H9 (cell line): ENCODE measurements around the gene FOXF1. TPM values are rescaled to one million over a fixed set of nuclear protein-coding genes. Genes with fewer than 3 reads are reported as not detected.

ENCODE experiments used
- DNase-seq: peaks from one replicate; pipeline ENCODE4 v3.0.0-alpha.2; 2017
- H2AFZ ChIP-seq: one replicate; pipeline ENCODE4 v1.6.1; 2013; ENCODE audit warnings: mild to moderate bottlenecking, low read length, control low read depth, moderate library complexity
- H2AK5ac ChIP-seq: 2 replicates; pipeline ENCODE4 v1.6.1; 2013; ENCODE audit warnings: low read length, control low read depth, mixed read lengths; ENCODE audit not compliant: insufficient read length
- H2BK120ac ChIP-seq: one replicate; pipeline ENCODE4 v1.6.1; 2013; ENCODE audit warnings: low read depth, mild to moderate bottlenecking, low read length, control low read depth, inconsistent platforms; ENCODE audit not compliant: poor library complexity, severe bottlenecking
- H2BK12ac ChIP-seq: 2 replicates; pipeline ENCODE4 v1.6.1; 2013; ENCODE audit warnings: low read length, control low read depth, mixed read lengths, low read depth; ENCODE audit not compliant: insufficient read length
- H2BK15ac ChIP-seq: 2 replicates; pipeline ENCODE4 v1.6.1; 2013; ENCODE audit warnings: low read depth, low read length, control low read depth
- H2BK20ac ChIP-seq: one replicate; pipeline ENCODE4 v1.6.1; 2013; ENCODE audit warnings: low read depth, mild to moderate bottlenecking, low read length, control low read depth, inconsistent platforms; ENCODE audit not compliant: poor library complexity, severe bottlenecking
- H2BK5ac ChIP-seq: 2 replicates; pipeline ENCODE4 v1.6.1; 2013; ENCODE audit warnings: low read length, control low read depth, mixed read lengths; ENCODE audit not compliant: insufficient read length
- H3K14ac ChIP-seq: 2 replicates; pipeline ENCODE4 v1.6.1; 2013; ENCODE audit warnings: low read length, control low read depth; ENCODE audit not compliant: insufficient read depth
- H3K18ac ChIP-seq: 2 replicates; pipeline ENCODE4 v1.6.1; 2013; ENCODE audit warnings: low read depth, mild to moderate bottlenecking, mixed read lengths, low read length, control low read depth; ENCODE audit not compliant: insufficient read length
- H3K23ac ChIP-seq: 2 replicates; pipeline ENCODE4 v1.6.1; 2013; ENCODE audit warnings: low read length, control low read depth, mixed read lengths, low read depth; ENCODE audit not compliant: insufficient read length
- H3K23me2 ChIP-seq: 2 replicates; pipeline ENCODE4 v1.6.1; 2013; ENCODE audit warnings: low read depth, mild to moderate bottlenecking, mixed read lengths, low read length, control low read depth; ENCODE audit not compliant: insufficient read length, poor library complexity, severe bottlenecking
- H3K27ac ChIP-seq: 2 replicates; pipeline ENCODE4 v1.5.1; 2013; ENCODE audit warnings: low read length, control low read depth, mixed read lengths, low read depth; ENCODE audit not compliant: insufficient read length
- H3K27me3 ChIP-seq: 2 replicates; pipeline ENCODE4 v1.6.1; 2013; ENCODE audit warnings: low read length, control low read depth, inconsistent platforms; ENCODE audit not compliant: insufficient read depth
- H3K4ac ChIP-seq: 2 replicates; pipeline ENCODE4 v1.6.1; 2013; ENCODE audit warnings: low read depth, mild to moderate bottlenecking, control low read depth, inconsistent platforms, low read length, moderate library complexity
- H3K4me1 ChIP-seq: 2 replicates; pipeline ENCODE4 v1.6.1; 2013; ENCODE audit warnings: low read length, control low read depth, inconsistent platforms; ENCODE audit not compliant: insufficient read depth
- H3K4me2 ChIP-seq: 2 replicates; pipeline ENCODE4 v1.6.1; 2013; ENCODE audit warnings: low read length, control low read depth, mixed read lengths; ENCODE audit not compliant: insufficient read length, insufficient read depth
- H3K56ac ChIP-seq: 2 replicates; pipeline ENCODE4 v1.6.1; 2013; ENCODE audit warnings: low read depth, mild to moderate bottlenecking, mixed read lengths, low read length, control low read depth; ENCODE audit not compliant: insufficient read length
- H3K79me1 ChIP-seq: 2 replicates; pipeline ENCODE4 v1.6.1; 2013; ENCODE audit warnings: low read depth, mild to moderate bottlenecking, moderate library complexity, low read length, control low read depth, inconsistent platforms; ENCODE audit not compliant: insufficient read depth, poor library complexity, severe bottlenecking
- H3K79me2 ChIP-seq: 2 replicates; pipeline ENCODE4 v1.6.1; 2013; ENCODE audit warnings: low read length, control low read depth, inconsistent platforms; ENCODE audit not compliant: insufficient read depth
- H3K9ac ChIP-seq: 2 replicates; pipeline ENCODE4 v1.6.1; 2013; ENCODE audit warnings: low read length, control low read depth, mixed read lengths; ENCODE audit not compliant: insufficient read length; ENCODE audit errors: extremely low read depth
- H3K9me3 ChIP-seq: one replicate; pipeline ENCODE4 v1.6.1; 2013; ENCODE audit warnings: low read depth, low read length, inconsistent platforms; ENCODE audit not compliant: control insufficient read depth
- H3T11ph ChIP-seq: one replicate; pipeline ENCODE4 v1.6.1; 2013; ENCODE audit warnings: mild to moderate bottlenecking, low read length, control low read depth, inconsistent platforms
- H4K20me1 ChIP-seq: one replicate; pipeline ENCODE4 v1.6.1; 2013; ENCODE audit not compliant: control insufficient read depth, insufficient read length, insufficient read depth
- H4K5ac ChIP-seq: 2 replicates; pipeline ENCODE4 v1.6.1; 2013; ENCODE audit warnings: low read depth, mild to moderate bottlenecking, mixed read lengths, low read length, control low read depth; ENCODE audit not compliant: insufficient read length
- H4K8ac ChIP-seq: replicated peaks from 2 replicates; pipeline ENCODE4 v1.6.1; 2013; ENCODE audit warnings: low read length, control low read depth, mixed read lengths, low read depth; ENCODE audit not compliant: insufficient read length
- H4K91ac ChIP-seq: 2 replicates; pipeline ENCODE4 v1.6.1; 2013; ENCODE audit warnings: low read depth, mild to moderate bottlenecking, moderate library complexity, mixed read lengths, low read length, control low read depth; ENCODE audit not compliant: insufficient read length
- H3K27ac Mint-ChIP-seq, 3 experiments: 2 replicates in 2 of 3; 3 replicates in 1 of 3; pipeline ENCODE4 v1.8.0; 2020 to 2021; ENCODE audit warnings: mixed read lengths in 3 of 3, mild to moderate bottlenecking in 1 of 3, moderate library complexity in 1 of 3
- H3K27me3 Mint-ChIP-seq: 2 replicates; pipeline ENCODE4 v1.8.0; 2021; ENCODE audit warnings: low read depth, mild to moderate bottlenecking, moderate library complexity, mixed read lengths
- H3K36me3 Mint-ChIP-seq, 3 experiments: 2 replicates in 2 of 3; 3 replicates in 1 of 3; pipeline ENCODE4 v1.8.0; 2020 to 2021; ENCODE audit warnings: low read depth in 3 of 3, mixed read lengths in 3 of 3; ENCODE audit not compliant: insufficient read depth in 1 of 3
- H3K4me1 Mint-ChIP-seq, 2 experiments: 2 replicates each; pipeline ENCODE4 v1.8.0; 2020; ENCODE audit warnings: mixed read lengths in 2 of 2
- H3K4me3 Mint-ChIP-seq, 2 experiments: 2 replicates in 1 of 2; 3 replicates in 1 of 2; pipeline ENCODE4 v1.8.0; 2020 to 2021; ENCODE audit warnings: mild to moderate bottlenecking in 2 of 2, mixed read lengths in 2 of 2, moderate library complexity in 1 of 2
- H3K9me3 Mint-ChIP-seq, 2 experiments: 2 replicates in 1 of 2; 3 replicates in 1 of 2; pipeline ENCODE4 v1.8.0; 2020; ENCODE audit warnings: mild to moderate bottlenecking in 2 of 2, mixed read lengths in 2 of 2, moderate library complexity in 1 of 2
- WGBS: extraction: QIAGEN DNeasy Blood & Tissue Kit; methylation state at CpG from one replicate; pipeline ENCODE4 v1.1.7; 2013; ENCODE audit warnings: missing lambda C conversion rate, low lambda C conversion rate, mixed read lengths; ENCODE audit not compliant: insufficient read length; ENCODE audit errors: extremely low coverage; 5-methylcytosine and 5-hydroxymethylcytosine counted together
- total RNA-seq: library from RNA; stranded (reverse); gene quantifications from 2 replicates; pipeline ENCODE4 v1.2.1, GENCODE V29; 2021
- TF ChIP-seq, protein P1 (sequence below): fragments of 200-600 bp; sonication (generic); conservative IDR thresholded peaks from 3 replicates; pipeline ENCODE4 v1.8.0; 2021; ENCODE audit warnings: antibody characterized with exemption, mild to moderate bottlenecking

Gene FOXF1
- total RNA-seq, 1 experiment from 2014 or later, result not detected

- no peak overlapping the region for H3K23ac ChIP-seq
- no peak overlapping the region for H4K8ac ChIP-seq
- H2BK5ac ChIP-seq, result no peak overlapping the region
- H3K4me1 Mint-ChIP-seq, result no peaks in the 10 kb centered on the region
- no peaks in the 10 kb centered on the region; a peak in 2 of 7 replicates for H3K36me3 Mint-ChIP-seq
- no peak overlapping the region for H3K27ac ChIP-seq
- no peaks in the 10 kb centered on the region for H3K79me1 ChIP-seq
- no CpG with 5 or more reads among the region's 11 CpGs for WGBS
- no peak overlapping the region for H4K91ac ChIP-seq
- H3K56ac ChIP-seq, result no peak overlapping the region
- no peaks in the 10 kb centered on the region for H4K20me1 ChIP-seq
- no peak overlapping the region for H3K4me2 ChIP-seq
- H3T11ph ChIP-seq, result no peak overlapping the region
- no peaks in the 10 kb centered on the region for H3K79me2 ChIP-seq
- H3K18ac ChIP-seq, result no peak overlapping the region
- no peak overlapping the region for H3K4ac ChIP-seq
- H2BK20ac ChIP-seq, result no peak overlapping the region
- H2BK120ac ChIP-seq, result no peak overlapping the region
- no peaks in the 10 kb centered on the region for H3K23me2 ChIP-seq
- H2BK15ac ChIP-seq, result no peak overlapping the region
- no peaks in the 10 kb centered on the region for H3K4me1 ChIP-seq
- no peak overlapping the region for H3K27ac Mint-ChIP-seq
- no peak overlapping the region for H3K14ac ChIP-seq
- H2AK5ac ChIP-seq, result no peak overlapping the region
- no peak for DNase-seq
- H4K5ac ChIP-seq, result no peak overlapping the region
- no peaks in the 10 kb centered on the region for H3K27me3 ChIP-seq
- H3K27me3 Mint-ChIP-seq, result peaks cover 6% of the 10 kb centered on the region
- H2BK12ac ChIP-seq, result no peak overlapping the region
- H3K9me3 Mint-ChIP-seq, result no peaks in the 10 kb centered on the region
- H2AFZ ChIP-seq, result no peak overlapping the region
- no peaks in the 10 kb centered on the region for H3K9me3 ChIP-seq
- TF ChIP-seq, protein P1, sequence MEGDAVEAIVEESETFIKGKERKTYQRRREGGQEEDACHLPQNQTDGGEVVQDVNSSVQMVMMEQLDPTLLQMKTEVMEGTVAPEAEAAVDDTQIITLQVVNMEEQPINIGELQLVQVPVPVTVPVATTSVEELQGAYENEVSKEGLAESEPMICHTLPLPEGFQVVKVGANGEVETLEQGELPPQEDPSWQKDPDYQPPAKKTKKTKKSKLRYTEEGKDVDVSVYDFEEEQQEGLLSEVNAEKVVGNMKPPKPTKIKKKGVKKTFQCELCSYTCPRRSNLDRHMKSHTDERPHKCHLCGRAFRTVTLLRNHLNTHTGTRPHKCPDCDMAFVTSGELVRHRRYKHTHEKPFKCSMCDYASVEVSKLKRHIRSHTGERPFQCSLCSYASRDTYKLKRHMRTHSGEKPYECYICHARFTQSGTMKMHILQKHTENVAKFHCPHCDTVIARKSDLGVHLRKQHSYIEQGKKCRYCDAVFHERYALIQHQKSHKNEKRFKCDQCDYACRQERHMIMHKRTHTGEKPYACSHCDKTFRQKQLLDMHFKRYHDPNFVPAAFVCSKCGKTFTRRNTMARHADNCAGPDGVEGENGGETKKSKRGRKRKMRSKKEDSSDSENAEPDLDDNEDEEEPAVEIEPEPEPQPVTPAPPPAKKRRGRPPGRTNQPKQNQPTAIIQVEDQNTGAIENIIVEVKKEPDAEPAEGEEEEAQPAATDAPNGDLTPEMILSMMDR, result no peak
- H3K9ac ChIP-seq, result no peak overlapping the region
- no peak overlapping the region for H3K4me3 Mint-ChIP-seq
These were observed 37.0 kb downstream of the FOXF1 start for GRCh38 chr16:86547286-86547685.
